Ovary (tissue), 9 donors: ENCODE data around the gene SKA1. TPM values are rescaled to one million over a fixed set of nuclear protein-coding genes. Genes with fewer than 3 reads are reported as not detected.

Experiments
- DNase-seq, 5 donors: peaks; one replicate each; pipeline ENCODE4 v3.0.0-alpha.2; 2019 to 2020
- H3K27ac ChIP-seq, 2 donors: fragments of 200-600 bp; one replicate each; pipeline versions ENCODE4 v1.5.1 to v1.8.0; 2019 to 2022
- H3K27me3 ChIP-seq: fragments of 200-600 bp; one replicate; pipeline ENCODE4 v1.8.0; 2022
- H3K36me3 ChIP-seq: fragments of 200-600 bp; sonication (generic); one replicate; pipeline ENCODE4 v1.5.1; 2019
- H3K4me1 ChIP-seq: one replicate; pipeline ENCODE4 v1.8.1; 2013; ENCODE audit warnings: mild to moderate bottlenecking, moderate library complexity; ENCODE audit not compliant: insufficient read depth
- H3K4me3 ChIP-seq: fragments of 200-600 bp; sonication (generic); one replicate; pipeline ENCODE4 v1.5.1; 2017
- H3K9me3 ChIP-seq, 2 donors: fragments of 200-600 bp in 1 of 2; sonication (generic) in 1 of 2; one replicate each; pipeline versions ENCODE4 v1.5.1 to v1.8.1; 2013 to 2019; ENCODE audit warnings: mild to moderate bottlenecking in 1 of 2, moderate library complexity in 1 of 2
- CTCF ChIP-seq, 3 donors: fragments of 450-650 bp in 2 of 3; fragments of 200-600 bp in 1 of 3; IDR thresholded peaks; one replicate each; pipeline versions ENCODE4 v1.5.1 to v1.8.0; 2016 to 2022; ENCODE audit warnings: antibody characterized with exemption in 3 of 3, mild to moderate bottlenecking in 1 of 3
- EP300 ChIP-seq: sonication (generic); formaldehyde crosslinking; IDR thresholded peaks from one replicate; pipeline ENCODE4 v1.6.1; 2017; ENCODE audit warnings: antibody characterized with exemption
- POLR2A ChIP-seq: fragments of 450-650 bp; IDR thresholded peaks from one replicate; pipeline ENCODE4 v1.6.1; 2017; ENCODE audit warnings: antibody characterized with exemption, mild to moderate bottlenecking, moderate library complexity
- WGBS, 3 donors: extraction: QIAGEN DNeasy Blood & Tissue Kit in 1 of 3; methylation state at CpG; one replicate each; pipeline versions ENCODE4 v1.1.5 to v1.1.7; 2013 to 2017; 5-methylcytosine and 5-hydroxymethylcytosine counted together
- intact Hi-C, 4 donors: fragments of 100-400 bp; cut with DNase I; formaldehyde crosslinking; loops; one replicate each; pipeline versions ENCODE4 v1.11.0 to v1.15.1; 2022 to 2023
- polyA plus RNA-seq, 2 donors: library from polyadenylated mRNA; stranded (reverse); fragments of 200-250 nt in 1 of 2; fragments of 350-450 nt in 1 of 2; fragmentation: Illumina TruSeq in 1 of 2; extraction: RNeasy Lipid Tissue Mini Kit (QIAGEN cat#74804) in 1 of 2; gene quantifications; one replicate each; pipeline ENCODE4 v1.2.3, GENCODE V29; 2013 to 2014
- total RNA-seq, 7 donors: library from RNA; depleted of rRNA in 2 of 7; stranded (reverse); fragments of >200 nt in 2 of 7; fragmentation: NEBNext Ultra II Directional in 3 of 7; extraction: Animal tissue kit (Norgen Biotek cat#: 25700) in 3 of 7; gene quantifications; one replicate each; pipeline versions ENCODE4 v1.1.0 to v1.2.4, GENCODE V29; 2016 to 2023
- donor health status: DM: no; HTN: no; CAD: no; lungs with moderate emphysema.
- donor health status: DM: no; HTN: no; CAD: no.
- donor health status: Bipolar disorder and iron deficiency.
- donor health status: DM: yes; HTN: yes; CAD: no.
- donor health status: DM: no; HTN: no; CAD: no.
- donor health status: DM: yes; HTN: yes; CAD: no.

The SKA1 gene
- total and polyA plus RNA-seq, 9 donors = 0.10 to 3.3 (median 0.60) TPM; not detected in 3

- Histone ChIP-seq H3K36me3 (no peaks in the 10 kb centered on the region), H3K27me3 (no peaks in the 10 kb centered on the region), H3K4me3 (no peak overlapping the region), H3K27ac (no peak overlapping the region), H3K9me3 (no peaks in the 10 kb centered on the region), H3K4me1 (no peaks in the 10 kb centered on the region)
- no peak for TF ChIP-seq EP300
- no peak for TF ChIP-seq POLR2A
- no peak for TF ChIP-seq CTCF (IDR thresholded peaks at IDR 0.05)
- WGBS, 3 donors = 62 to 95% (median 91%) methylated on average over 2 of the region's 2 CpGs
- intact Hi-C loops = no loop called here
- no peak for DNase-seq
Measured at GRCh38 chr18:50418650-50419049, 43.8 kb downstream of the SKA1 start.

- H3K4me3 ChIP-seq = no peak overlapping the region
- H3K36me3 ChIP-seq = no peaks in the 10 kb centered on the region
- H3K27me3 ChIP-seq = no peaks in the 10 kb centered on the region
- H3K27ac ChIP-seq = no peak overlapping the region
- WGBS, 3 donors = 21 to 26% (median 22%) methylated on average over 2 of the region's 2 CpGs
- TF ChIP-seq CTCF (IDR thresholded peaks at IDR 0.05) = no peak
- TF ChIP-seq POLR2A = no peak
- TF ChIP-seq EP300 = no peak
- H3K4me1 ChIP-seq = no peaks in the 10 kb centered on the region
- no peaks in the 10 kb centered on the region for H3K9me3 ChIP-seq
- no peak for DNase-seq
- intact Hi-C loops = no loop called here
Measured at GRCh38 chr18:50422286-50422898, 47.5 kb downstream of the SKA1 start.

GRCh38 chr18:50424877-50425690 lies 50.2 kb downstream of the SKA1 start:
- H3K36me3 ChIP-seq = no peaks in the 10 kb centered on the region
- no peak overlapping the region for H3K27ac ChIP-seq
- intact Hi-C loops = no loop called here
- TF ChIP-seq CTCF (IDR thresholded peaks at IDR 0.05) (no peak), EP300 (no peak), POLR2A (no peak)
- H3K27me3 ChIP-seq = no peaks in the 10 kb centered on the region
- H3K9me3 ChIP-seq = no peaks in the 10 kb centered on the region
- no peak overlapping the region for H3K4me3 ChIP-seq
- WGBS, 3 donors = 24 to 31% (median 27%) methylated on average over 7 of the region's 7 CpGs
- no peak for DNase-seq
- H3K4me1 ChIP-seq = no peaks in the 10 kb centered on the region

GRCh38 chr18:50427896-50428295 lies 53.0 kb downstream of the SKA1 start:
- H3K36me3 ChIP-seq = no peaks in the 10 kb centered on the region
- no peak overlapping the region for H3K4me3 ChIP-seq
- H3K27ac ChIP-seq = no peak overlapping the region
- no peak for TF ChIP-seq CTCF (IDR thresholded peaks at IDR 0.05)
- TF ChIP-seq EP300 = no peak
- no peak for TF ChIP-seq POLR2A
- intact Hi-C loops = no loop called here
- no peak for DNase-seq
- no peaks in the 10 kb centered on the region for H3K27me3 ChIP-seq
- WGBS, 3 donors = 53 to 74% (median 64%) methylated on average over 1 of the region's 1 CpG
- H3K9me3 ChIP-seq = no peaks in the 10 kb centered on the region
- H3K4me1 ChIP-seq = no peaks in the 10 kb centered on the region
